Activated B cell treated with CpG ODN at 0.5 μM for 24 hours (primary cell): ENCODE measurements around the gene HKDC1. TPM values are rescaled to one million over a fixed set of nuclear protein-coding genes. Genes with fewer than 3 reads are reported as not detected.

Source experiments
- total RNA-seq: library from RNA; stranded (reverse); gene quantifications from 2 replicates; pipeline ENCODE4 v1.2.3, GENCODE V29; 2022

HKDC1 gene
- total RNA-seq, 1 donor from 2014 or later, result not detected

Other genes with a start within 250 kb of the HKDC1 start
- gene KIFBP, start 231.5 kb upstream of the HKDC1 start, total RNA-seq, result 6.5 and 7.7 TPM in 2 replicates
- 91.4 and 95.5 TPM in 2 replicates for gene SRGN, start 132.2 kb upstream of the HKDC1 start, total RNA-seq
- gene VPS26A, start 96.2 kb upstream of the HKDC1 start, total RNA-seq, result 25.9 and 29.5 TPM in 2 replicates
- 38.7 and 49.1 TPM in 2 replicates for gene SUPV3L1, start 40.1 kb upstream of the HKDC1 start, total RNA-seq
- 47.2 and 52.1 TPM in 2 replicates for gene HK1, start 58.2 kb downstream of the HKDC1 start, total RNA-seq
- gene TACR2, start 196.6 kb downstream of the HKDC1 start, total RNA-seq, result not detected in 2 replicates
- 0.35 TPM in 1 of 2 replicates, not detected in the other for gene TSPAN15, start 231.1 kb downstream of the HKDC1 start, total RNA-seq